ENCODE results near the gene OTOA.
"Not testable (repeated sequence)": the region's sequence is repeated elsewhere in the genome, so short reads cannot be mapped to it uniquely, and the experiment has no call there.

Gene OTOA

DNA sequence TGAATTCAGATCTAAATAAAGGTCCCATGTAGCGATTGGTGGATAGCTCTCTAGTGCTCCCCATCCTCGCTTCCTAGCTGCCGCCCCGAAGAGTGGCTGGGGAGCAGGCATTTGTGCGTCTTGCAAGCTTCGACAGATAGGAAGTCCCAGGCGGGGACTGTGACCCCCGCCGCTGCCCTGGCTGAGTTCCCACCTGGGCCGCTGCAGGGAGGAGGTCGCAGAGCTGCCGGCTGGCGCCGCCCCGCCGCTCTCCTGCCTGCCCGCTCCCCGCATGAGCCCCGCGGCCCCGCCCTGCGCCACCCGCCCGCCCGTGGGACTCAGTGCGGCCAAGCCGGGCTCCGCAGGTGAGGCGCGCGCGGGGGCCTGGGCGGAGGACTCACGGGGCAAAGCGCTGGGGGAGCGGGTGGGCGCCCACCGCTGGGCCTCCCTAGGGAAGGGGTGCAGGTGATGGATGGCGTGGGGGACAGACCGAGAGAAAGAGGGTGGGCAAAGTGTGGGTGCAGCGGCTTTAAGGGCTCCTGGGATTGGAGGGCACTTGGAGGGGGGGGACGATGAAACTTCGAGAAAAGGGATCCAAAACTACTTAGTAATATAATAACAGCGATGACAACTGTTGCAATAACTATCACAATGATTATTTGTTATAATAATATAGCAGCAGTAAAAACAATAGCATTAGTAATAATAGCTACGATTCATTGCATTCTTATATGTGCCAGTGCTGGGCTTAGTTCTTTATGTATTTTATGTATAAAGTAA lies at the start of gene OTOA:
Gene OTOA (plus strand): TSS at position 80 of the 759 bp plus-strand sequence. CDS start 14,547 bp downstream, outside the sequence.
- no peak for DNase-seq (ENCODE audit: low read depth in 3 of 3, low spot score in 1 of 3)

DNA sequence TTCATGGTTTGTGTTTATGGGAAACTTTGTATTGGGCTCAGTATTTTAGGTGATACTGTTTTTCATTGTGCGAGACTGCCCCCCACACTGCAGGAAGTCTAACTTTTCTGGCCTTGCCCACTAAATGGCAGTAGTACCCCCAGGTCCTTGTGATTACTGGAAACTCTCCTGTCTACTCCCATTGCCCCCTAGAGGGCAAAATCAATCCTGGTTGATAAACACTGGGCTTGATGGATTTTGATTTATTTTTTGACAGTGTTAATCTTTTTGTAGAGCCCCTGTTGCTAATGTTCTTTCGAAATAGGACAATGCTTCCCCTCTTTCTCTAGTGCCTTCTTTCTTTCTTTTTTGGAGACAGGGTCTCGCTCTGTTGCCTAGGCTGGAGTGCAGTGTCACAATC lies 48.9 kb upstream of the OTOA start:
- no peak for DNase-seq (ENCODE audit: low read depth in 3 of 3, low spot score in 1 of 3)

DNA sequence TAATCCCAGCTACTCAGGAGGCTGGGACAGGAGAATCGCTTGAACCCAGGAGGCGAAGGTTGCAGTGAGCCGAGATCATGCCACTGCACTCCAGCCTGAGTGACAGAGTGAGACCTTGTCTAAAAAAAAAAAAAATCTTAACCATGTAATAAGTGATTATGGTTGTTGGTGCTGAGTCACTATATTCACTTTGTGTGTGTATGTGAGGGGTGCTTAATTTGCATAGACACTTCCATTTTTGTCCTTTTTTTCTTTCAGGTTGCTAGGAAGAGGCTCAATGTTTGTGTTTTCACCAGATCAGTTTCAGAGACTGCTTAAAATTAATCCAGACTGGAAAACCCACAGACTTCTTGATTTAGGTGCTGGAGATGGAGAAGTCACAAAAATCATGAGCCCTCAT lies 46.2 kb upstream of the OTOA start:
- no peak for DNase-seq (ENCODE audit: low read depth in 3 of 3, low spot score in 1 of 3)

DNA sequence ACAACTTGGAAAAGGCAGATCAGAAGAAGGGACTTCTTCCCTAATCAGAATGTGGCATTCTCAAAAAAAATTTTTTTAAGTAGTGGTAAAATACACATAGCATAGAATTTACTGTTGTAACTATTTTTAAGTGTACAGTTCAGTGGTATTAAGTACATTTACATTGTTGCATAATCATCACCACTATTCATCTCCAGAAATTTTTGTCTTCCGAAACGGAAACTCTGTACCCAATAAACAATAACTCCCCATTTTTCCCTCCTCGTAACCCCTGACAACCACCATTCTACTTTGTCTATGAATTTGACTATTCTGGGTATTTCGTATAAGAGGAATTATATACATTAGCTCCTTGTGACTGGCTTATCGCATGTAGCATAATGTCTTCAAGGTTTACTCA lies 45.5 kb upstream of the OTOA start:
- DNase-seq (ENCODE audit: low read depth in 3 of 3, low spot score in 1 of 3), result no peak

DNA sequence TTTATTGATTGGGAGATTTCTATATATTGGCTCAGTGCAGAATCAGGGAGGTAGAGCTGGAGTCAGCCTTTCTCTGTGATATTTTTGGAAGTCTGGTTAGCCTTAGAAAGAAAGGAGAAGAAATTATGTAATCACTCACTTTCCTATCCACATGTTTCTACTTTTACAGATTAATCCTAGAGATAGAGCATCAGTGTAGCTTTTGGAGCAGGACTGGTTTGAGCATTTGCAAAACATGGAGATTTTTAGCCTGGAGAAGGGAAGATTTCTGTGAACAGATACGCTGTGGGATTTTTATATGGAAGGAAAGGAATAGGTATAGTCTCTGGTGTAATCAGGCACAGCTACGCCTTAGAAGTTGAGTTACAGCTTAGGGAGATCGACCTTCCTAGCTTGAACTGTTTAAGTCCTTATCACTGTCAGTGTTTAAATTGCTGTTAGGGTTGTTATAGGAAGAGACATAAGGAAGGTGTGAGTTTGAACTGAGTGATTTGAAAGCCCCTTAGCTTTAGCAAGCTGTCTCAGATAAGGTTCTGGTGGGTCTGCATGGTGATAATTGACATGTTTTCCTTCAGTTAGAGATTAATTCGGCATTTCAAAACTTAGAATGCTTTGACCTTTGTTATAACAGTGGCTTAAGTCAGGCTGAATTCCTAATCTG lies 43.9 kb upstream of the OTOA start:
- DNase-seq (ENCODE audit: low read depth in 3 of 3, low spot score in 1 of 3), result no peak

DNA sequence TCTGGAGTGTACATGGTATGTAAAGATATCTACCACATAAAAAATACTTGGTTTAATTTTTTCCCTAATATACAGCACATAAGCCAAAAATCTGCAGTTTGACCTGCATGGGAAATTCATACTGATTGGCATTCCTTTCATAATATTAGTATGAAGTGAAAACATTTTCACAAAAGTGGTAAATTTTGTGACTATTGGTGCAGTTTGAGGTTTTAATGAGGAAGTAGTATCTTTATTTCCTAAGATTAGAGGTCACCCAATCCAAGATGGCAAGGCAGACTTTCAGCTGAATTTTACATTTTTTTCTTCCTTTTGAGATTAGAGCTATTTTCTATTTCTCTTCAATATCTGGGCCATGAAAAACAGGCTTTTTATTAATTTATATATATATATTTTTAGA lies 43.2 kb upstream of the OTOA start:
- no peak for DNase-seq (ENCODE audit: low read depth in 3 of 3, low spot score in 1 of 3)

DNA sequence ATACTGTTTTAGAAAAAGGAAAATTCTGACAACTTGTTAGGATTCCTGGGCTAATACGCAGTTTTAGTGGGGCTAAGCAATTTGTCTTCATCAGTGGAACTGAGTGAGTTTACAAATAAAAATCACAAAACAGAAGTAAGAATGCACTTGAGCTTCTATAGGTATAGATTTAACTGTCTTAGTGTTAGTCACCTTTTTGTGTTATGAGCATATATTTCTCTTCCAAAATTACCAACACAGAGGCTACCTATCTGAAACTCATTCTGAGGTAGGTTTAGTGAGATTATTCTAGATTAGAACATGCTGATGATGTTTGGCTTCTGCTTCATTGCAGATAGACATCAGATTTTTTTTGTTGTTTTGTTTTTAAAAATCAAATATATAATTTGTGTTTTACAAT lies 41.2 kb upstream of the OTOA start:
- DNase-seq (ENCODE audit: low read depth in 3 of 3, low spot score in 1 of 3), result no peak

DNA sequence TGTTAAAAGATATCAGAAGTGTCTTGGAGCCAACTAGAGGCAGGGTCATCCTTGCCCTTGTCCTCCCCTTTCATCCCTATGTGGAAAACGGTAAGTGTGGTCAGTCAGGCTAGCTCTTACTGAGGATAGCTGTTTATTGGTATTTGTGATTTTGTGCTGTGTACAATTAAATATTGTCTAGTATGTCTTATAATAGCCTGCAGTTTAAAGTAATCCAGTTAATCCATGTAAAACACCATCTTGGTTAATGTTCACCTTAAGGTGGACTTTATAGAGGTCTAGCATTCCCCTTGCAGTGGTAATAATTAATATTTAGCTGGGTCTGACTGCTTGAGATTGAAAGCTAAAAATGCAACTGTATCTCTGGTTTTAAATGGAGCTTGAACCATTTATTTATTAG lies 38.7 kb upstream of the OTOA start:
- no peak for DNase-seq (ENCODE audit: low read depth in 3 of 3, low spot score in 1 of 3)

DNA sequence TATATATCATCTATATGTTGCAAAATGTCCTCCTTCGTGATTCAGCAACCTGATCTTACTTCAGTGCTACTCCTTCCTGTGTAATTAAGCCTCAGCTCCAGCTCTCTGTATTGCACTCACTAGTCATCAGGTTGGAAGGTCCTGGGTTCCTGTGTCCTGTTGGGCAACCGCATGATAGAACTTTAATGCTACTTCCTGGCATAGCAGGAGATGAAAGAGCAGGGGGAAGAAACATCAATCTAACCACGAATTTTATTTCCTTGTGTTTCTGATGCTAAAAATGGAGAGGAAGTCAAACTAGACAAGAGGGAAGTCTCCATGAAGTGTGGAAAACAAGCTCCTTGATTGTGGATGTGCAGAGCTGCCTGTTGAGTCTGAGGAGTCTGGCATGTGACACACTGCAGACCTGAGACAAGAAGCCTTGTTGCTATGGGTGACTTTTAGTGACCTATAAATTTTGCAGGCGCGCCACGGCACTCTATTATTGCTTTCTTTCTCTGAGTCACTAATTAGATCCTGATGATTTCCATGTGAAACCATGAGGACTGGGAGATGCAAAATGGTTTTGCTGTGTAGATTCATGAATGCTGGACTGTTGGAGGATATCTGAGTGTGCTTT lies 37.0 kb upstream of the OTOA start:
- no peak for DNase-seq (ENCODE audit: low read depth in 3 of 3, low spot score in 1 of 3)

DNA sequence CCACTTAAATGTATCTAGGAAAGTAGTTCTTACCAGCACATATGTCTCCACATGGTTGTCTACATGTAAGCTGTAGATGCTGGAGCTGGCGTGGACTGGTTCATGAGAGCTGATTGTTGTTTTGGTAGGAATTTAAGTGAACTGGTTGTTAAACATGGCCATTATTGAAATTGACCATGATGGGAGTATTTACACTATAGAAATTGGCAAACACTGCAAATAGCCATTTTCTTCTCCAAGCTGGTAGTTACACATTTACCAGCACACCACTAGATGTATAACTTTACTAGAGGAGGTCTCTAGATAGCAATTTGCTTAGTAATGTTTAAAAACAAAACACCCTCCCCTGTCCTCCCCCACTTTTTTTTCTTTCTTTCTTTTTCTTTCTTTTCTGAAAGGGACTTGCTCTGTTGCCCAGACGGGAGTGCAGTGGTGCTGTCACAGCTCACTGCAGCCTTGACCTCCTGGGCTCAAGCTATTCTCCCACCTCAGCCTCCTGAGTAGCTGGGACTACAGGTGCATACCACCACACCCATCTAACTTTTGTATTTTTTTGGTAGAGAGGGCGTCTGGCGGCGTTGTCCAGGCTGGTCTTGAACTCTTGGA lies 35.5 kb upstream of the OTOA start:
- DNase-seq (ENCODE audit: low read depth in 3 of 3, low spot score in 1 of 3), result no peak

DNA sequence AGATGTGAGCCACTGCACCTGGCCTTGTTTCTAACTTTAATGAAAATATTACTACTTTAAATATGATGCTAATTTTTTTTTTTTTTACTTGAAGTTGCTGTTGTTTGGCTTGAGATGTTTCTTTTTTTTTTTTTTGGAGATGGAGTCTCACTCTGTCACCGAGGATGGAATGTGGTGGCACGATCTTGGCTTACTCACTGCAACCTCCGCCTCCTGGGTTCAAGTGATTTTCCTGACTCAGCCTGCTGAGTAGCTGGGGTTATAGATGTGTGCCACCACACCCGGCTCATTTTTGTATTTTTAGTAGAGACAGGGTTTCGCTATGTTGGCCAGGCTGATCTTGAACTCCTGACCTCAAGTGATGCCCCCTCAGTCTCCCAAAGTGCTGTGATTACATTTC lies 35.0 kb upstream of the OTOA start:
- no peak for DNase-seq (ENCODE audit: low read depth in 3 of 3, low spot score in 1 of 3)

DNA sequence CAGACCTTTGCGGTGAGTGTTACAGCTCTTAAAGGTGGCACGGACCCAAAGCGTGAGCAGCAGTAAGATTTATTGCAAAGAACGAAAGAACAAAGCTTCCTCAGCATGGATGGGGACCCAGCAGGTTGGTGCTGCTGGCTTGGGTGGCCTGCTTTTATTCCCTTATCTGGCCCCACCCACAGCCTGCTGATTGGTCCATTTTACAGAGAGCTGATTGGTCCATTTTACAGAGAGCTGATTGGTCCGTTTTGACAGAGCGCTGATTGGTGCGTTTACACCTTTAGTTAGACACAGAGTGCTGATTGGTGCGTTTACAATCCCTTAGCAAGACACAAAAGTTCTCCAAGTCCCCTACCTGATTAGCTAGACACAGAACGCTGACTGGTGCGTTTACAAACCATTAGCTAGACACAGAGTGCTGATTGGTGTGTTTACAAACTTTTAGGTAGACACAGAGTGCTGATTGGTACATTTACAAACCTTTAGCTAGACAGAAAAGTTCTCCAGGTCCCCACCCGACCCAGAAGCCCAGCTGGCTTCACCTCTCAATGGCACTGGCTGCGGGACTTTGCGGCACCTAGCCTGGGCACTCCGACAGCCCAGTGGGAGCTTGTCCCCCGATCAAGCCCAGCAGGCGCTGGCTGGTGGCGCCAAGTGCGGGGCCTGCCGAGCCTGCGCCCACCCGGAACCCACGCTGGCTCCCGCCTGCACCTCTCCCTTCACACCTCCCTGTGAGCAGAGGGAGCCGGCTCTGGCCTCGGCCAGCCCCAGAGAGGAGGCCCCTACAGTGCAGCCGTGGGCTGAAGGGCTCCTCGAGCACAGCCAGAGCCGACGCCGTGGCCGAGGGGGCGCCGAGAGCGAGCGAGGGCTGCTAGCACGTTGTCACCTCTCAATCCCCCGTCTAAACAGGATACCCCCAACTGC lies 33.9 kb upstream of the OTOA start:
- DNase-seq (ENCODE audit: low read depth in 3 of 3, low spot score in 1 of 3), result not testable (repeated sequence)

DNA sequence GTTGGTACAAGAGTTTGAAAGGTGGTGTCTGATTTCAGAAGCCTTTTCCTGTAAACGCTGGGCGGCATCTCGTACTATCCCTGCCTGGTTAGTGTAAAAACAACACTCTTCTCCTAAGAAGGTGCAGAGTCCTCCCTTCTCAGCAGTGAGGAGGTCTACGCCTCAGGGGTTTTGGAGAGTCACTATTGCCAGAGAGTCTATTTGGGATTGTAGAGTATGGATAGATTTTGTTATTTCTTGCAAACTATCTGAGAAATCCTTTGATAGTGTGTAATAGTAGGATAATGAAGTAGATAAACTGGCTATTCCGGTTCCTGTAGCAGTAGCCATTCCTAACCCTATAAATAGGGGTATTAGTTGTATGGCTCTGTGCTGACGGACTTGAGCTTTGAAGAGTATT lies 32.9 kb upstream of the OTOA start:
- not testable (repeated sequence) for DNase-seq (ENCODE audit: low read depth in 3 of 3, low spot score in 1 of 3)

DNA sequence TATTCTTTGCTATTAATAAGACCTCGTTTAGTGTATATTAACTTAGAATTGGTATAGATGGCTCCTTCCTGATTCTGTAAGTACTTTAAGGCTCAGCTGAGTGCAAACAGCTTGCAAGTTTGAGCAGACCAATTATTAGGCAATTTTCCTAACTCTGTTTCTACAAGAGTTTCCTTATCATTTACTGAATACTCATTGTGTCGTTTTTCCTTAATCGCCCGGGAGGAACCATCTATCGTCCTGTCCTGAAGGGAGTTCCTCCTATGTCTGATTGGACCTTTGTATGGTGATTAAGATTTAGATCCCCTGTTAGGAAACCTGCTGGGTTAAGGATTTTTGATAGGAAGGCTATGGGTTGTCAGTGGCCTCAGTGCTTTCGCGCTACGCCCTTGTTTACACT lies 32.4 kb upstream of the OTOA start:
- DNase-seq (ENCODE audit: low read depth in 3 of 3, low spot score in 1 of 3), result not testable (repeated sequence)

DNA sequence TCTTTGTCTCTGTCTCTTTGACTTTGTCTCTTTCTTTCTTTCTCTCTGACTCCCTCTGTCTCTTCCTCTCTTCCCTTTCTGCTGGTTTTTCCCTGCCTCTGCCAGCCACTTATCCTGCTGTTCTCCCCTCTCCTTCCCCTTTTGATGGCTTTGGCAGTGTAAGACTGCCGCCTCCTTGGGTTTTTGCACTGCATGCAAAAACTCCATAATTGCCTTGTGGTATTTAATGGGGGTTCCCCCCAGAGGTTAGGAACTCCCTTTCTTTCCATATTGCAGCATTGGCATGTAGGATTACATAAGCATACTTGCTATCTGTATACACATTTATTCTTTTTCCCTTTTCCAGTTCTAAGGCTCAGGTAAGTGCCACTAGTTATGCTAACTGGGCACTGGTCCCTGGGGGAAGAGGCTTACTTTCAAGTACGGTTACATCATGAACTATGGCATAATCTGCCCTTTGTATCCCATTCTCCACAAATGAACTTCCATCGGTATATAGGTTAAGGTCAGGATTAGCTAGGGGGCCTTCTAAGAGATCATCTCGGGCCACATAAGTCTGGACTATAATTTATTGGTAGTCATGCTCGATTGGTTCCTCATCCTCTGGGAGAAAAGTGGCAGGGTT lies 31.7 kb upstream of the OTOA start:
- not testable (repeated sequence) for DNase-seq (ENCODE audit: low read depth in 3 of 3, low spot score in 1 of 3)

DNA sequence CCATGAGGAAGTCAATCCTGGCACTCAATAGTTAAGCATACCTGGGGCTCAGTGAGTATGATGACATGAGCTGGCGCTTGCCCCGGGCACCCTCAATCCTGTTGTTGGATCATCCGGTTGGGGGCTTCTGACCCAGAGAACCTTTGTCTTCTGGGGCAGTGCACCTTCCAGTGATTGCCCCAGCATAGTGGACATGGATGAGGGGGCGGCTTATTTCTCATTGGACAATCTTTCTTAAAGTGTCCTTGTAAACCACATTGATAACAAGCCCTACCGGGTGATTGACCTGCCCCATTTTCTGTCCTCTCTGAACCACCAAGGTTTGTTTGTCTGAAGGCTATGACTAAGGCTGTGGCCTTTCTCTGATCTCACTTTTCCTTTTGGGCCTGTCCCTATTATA lies 29.6 kb upstream of the OTOA start:
- DNase-seq (ENCODE audit: low read depth in 3 of 3, low spot score in 1 of 3), result no peak

DNA sequence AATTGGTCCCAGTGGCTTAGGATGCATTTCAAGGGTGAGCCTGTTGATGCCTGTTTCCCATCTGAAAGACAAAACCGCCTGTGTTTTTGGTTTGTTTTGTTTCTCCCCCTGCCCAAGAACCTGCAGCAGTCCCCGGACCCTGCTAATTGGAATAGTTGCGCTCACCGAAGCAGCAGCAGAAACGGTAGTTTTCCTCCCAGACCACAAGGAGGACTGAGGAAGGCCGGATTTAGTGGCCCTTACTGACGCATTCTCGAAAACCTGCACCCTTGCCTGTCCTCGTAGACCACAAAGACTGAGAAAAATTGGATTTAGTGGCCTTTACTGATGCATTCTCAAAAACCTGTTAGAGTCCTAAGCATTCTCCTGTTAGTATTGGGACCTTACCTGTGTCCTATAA lies 28.1 kb upstream of the OTOA start:
- not testable (repeated sequence) for DNase-seq (ENCODE audit: low read depth in 3 of 3, low spot score in 1 of 3)

DNA sequence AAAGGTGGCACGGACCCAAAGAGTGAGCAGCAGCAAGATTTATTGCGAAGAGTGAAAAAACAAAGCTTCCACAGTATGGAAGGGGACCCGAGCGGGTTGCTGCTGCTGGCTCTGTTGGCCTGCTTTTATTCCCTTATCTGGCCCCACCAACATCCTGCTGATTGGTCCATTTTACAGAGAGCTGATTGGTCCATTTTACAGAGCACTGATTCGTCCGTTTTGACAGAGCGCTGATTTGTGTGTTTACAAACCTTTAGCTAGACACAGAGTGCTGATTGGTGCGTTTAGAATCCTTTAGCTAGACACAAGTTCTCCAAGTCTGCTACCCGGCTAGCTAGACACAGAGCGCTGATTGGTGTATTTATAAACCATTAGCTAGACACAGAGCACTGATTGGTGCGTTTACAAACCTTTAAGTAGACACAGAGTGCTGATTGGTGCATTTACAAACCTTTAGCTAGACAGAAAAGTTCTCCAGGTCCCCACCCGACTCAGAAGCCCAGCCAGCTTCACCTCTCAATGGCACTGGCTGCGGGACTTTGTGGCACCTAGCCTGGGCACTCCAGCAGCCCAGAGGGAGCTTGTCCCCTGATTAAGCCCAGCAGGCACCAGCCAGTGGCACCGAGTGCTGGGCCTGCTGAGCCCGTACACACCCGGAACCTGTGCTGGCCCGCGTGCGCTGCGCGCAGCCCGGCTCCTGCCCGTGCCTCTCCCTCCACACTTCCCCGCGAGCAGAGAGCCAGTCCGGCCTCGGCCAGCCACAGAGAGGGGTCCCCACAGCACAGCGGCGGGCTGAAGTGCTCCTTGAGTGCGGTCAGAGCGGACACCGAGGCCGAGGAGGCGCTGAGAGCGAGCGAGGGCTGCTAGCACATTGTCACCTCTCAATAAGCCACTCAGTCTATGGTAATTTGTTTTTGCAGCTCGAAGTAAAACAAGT lies 26.5 kb upstream of the OTOA start:
- no peak for DNase-seq (ENCODE audit: low read depth in 3 of 3, low spot score in 1 of 3)

DNA sequence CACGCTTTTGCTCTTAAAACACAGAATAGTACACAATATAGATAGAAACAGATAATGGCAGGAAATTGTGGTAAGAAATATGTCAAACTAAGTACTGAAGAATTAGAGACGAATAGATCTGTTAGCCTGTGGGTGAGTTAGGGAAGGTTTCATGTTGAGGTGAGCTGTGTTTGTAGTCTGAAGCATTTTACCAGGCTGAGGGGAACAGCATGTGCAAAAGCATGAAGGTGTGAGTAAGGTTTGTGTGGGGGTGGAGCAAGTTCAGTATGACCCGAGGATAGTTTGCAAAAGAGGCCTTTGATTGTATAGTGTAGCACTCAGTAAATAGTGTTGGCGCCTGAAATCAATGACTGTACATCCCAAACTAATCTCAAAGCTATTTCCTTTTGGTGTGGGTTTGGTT lies 25.2 kb upstream of the OTOA start:
- DNase-seq (ENCODE audit: low read depth in 3 of 3, low spot score in 1 of 3), result no peak

All from stimulated activated CD4-positive, alpha-beta T cell treated with anti-CD3 and anti-CD28 coated beads, TNF-alpha, amount 100 ng/mL, for 1 hour (primary cell).